Ammon's horn (tissue), 1 donor: ENCODE measurements around the gene NKX1-1.

Experiments used
- DNase-seq: peaks from one replicate; pipeline ENCODE4 v3.0.0-alpha.2; 2016; ENCODE audit warnings: low spot score

Gene NKX1-1

DNA sequence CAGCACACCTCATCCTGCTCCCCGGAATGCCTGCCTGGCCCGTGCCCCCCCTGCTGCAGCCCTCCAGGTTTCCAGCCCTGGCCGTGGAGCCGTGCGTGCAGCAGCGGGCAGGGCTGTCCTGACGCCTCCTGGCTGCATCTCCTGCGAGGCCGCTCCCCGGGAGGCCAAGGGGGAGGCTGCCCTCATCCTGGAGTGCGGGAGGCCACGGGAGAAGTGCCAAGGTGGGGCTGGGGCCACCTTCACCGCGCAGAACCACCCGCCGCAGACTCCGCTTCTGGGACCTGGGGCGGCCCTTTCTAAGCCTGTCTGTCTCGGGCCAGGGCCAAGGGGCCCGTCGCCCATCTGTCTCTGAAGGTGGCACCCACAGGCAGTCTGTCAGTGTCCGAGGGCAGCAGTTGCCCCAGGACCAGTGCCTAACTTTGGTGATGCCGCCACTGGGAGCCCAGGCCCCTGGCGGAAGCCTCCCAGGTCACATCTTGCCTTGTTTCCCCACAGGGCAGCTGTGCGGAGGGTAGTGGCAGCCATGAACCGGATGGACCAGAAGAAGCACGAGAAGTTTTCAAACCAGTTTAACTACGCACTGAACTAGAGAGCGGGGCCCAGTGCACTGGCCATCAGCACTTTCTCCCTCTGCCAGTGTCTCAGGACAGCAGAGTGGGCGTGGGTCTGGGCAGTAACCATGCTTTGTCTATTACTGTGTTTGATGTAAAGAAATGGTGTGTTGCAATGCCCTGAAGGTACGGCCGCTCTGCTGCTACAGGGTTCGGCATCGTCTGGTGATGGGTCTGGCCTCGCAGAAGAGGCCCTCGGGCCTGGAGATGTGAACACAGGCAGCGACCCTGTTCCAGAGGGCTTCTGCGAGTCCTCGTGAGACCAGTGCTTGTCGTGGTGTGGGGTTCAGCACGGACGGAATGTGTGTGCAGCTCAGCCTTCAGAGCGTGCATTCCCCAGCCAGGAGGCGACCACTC is 20.6 kb downstream of the NKX1-1 start:
- DNase-seq, result no peak

- DNase-seq, result no peak
These were observed 21.4 kb downstream of the NKX1-1 start for GRCh38 chr4:1384675-1385372.

- no peak for DNase-seq
These were observed 22.3 kb downstream of the NKX1-1 start for GRCh38 chr4:1383728-1384591.

- no peak for DNase-seq
These were observed 23.2 kb downstream of the NKX1-1 start for GRCh38 chr4:1382776-1383727.

DNA sequence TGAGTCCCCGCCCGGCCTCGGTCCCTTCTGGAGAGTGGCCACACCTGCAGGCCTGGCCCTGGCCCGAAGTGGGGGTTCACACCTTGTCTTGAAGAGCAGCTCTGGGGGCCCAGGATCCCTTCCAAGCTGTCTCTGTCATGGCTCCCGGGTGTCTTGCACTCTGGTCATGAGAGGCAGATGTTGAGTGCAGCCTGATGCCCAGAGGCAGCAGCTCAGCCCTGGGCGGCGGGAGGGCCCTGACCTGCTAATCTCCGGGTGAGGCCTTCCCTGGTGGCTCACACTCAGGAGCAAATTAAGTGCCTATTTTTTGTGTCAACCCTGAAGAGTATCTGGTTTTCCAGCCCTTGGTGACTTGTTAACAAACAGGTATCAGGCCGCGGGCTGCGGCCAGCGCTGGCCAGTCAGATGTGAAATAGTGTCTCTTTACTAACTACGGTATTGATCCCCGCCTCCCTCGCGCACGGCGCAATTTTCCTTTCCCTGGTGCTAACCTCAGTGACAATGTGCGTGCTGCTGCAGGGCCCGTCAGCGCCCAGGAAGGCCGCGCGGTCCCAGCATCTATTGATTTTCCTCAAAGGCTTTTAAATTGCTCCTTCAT is 24.2 kb downstream of the NKX1-1 start:
- DNase-seq, result no peak

DNA sequence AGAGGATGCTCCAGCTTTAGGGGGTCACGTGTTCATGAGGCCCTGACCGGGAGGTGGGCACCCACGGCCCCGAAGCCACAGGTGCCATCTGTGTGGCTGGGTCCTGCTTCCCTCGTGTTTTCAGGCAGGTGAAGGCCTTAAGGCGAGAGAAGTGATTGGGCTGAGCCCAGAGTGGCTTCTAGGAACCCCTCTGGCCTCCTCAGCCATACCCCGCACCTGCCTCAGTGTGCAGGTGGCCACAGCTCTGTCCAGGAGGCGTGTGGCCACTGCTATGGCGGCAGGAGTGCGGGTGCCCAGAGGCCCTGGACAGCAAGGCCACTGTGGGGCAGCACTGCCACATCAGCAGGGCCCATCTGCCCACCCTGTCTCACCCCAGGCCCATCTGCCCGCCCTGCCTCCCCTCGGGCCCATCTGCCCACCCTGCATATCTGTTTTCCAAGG is 25.0 kb downstream of the NKX1-1 start:
- no peak for DNase-seq

DNA sequence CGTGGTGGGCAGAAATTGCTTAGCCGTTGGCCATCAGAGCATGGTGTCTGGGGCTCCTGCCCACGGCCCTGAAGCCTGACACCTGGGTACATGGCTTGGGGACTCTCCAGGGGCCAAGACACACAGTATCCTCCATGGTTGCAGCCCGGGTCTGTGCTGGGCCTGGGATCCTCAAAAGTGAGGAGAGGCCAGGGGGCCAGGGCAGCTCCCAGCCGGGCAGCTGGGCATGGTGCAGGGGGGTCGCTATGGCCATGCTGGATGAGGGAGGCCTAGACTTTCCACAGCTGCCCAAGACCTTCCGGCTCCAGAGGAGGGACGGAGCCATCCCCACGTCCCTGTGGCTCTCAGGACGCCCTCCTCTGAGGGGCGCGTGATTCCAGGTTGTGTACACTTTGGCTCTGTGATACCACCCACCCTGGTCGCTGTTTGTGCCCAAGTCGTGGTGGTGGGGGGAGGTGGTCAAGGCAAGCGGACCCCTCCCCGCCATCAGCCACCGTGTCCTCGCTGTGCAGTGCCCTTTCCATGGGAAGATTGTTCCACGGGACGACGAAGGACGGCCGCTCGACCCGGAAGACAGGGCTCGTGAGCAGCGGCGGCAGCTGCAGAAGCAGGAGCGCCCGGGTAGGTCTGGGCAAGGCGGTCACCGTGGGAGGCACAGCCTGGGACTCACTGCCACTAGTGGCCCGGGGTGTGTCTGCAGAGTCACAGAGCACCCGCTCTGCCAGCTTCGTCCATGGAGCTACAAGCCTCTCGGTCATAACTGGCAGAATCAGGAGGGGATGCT is 25.7 kb downstream of the NKX1-1 start:
- no peak for DNase-seq

- DNase-seq, result no peak
These were observed 26.4 kb downstream of the NKX1-1 start for GRCh38 chr4:1379801-1380331.

- DNase-seq, result no peak
These were observed 26.9 kb downstream of the NKX1-1 start for GRCh38 chr4:1379351-1379781.

GRCh38 chr4:1378559-1379231 is 27.5 kb downstream of the NKX1-1 start:
- no peak for DNase-seq

GRCh38 chr4:1377606-1378261 is 28.5 kb downstream of the NKX1-1 start:
- no peak for DNase-seq

DNA sequence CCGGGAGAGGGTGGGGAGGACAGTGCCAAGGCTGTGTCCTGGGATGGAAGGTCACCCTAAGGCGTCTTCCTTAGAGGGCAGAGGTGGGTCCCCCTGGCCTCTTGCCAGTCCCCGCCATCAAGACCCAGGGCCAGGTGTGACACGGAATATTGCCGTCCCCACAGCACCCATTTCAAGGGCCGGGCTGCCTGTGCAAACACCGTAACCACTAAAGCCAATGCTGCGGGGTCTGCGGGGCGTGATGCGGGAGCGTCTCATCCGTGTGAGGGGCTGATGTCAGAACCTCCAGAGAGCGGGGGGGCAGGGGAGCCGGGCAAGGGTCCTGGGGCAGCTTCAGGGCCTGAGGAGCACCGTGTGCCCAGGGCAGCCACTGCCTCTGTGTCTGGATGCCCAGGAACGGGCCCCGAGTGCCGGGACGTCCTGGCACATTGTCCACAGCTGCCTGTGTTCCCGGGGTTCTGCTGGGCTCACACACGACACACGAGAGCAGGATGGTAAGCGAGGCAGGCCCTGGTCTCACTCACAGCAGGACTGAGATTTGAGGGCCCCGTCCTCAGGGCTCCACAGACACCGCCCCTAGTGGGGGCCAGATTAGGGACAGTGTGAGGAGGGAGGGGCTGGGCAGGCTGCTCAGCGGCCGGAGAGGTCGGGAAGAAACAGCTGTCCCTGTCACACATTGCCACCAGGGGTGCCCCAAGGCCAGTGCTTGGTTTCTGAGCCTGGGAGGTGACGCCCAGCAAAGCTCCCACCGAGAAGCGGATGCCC is 29.2 kb downstream of the NKX1-1 start:
- no peak for DNase-seq

- DNase-seq, result no peak
These were observed 29.8 kb downstream of the NKX1-1 start for GRCh38 chr4:1376391-1376840.

- no peak for DNase-seq
These were observed 30.4 kb downstream of the NKX1-1 start for GRCh38 chr4:1375761-1376322.

DNA sequence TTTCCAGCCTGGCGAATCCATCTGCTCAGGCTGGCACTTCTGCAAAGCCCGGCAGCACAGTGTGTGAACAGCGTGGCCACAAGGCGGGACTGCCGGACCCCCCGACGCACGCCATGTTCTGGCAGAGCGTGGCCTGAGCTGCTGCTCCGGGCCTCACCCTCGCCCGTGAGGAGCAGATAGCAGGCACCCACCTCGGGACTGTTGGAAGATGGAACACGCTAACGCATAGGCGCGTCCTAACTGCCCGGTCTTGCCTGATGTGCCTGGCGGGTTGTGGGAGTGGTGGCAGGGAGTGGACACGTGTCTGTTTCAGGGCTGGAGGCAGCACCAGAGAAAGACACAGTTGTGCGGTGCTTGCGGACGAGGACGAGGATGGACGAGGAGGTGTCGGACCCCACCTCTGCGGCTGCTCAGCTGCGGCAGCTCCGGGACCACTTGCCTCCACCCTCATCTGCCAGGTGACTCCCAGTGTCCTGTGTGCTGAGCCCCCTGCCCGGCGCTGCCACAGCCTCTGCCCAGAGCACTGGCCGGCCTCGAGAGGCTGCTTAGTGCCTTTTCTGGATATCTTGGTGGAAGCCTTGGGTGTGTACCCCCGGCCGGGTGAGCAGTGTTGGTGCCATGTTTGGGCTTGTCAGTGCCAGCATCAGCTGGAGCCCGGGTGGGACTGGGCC is 31.1 kb downstream of the NKX1-1 start:
- no peak for DNase-seq

DNA sequence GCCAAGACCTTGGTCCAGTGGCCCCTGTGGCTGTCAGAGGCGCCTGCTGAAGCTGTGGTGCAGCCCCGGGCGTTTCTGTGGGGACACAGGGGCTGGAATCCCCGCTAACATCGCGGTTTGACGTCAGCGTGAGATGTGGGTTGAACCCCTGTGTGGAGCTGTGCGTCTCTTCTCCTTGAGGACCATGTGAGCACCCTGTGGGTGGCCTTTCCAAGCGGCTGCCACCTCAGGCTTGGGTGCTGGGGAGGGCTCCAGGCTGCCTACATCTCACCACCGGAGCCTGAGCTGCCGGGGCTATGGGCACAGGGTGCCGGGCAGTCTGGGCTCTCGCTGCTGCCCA is 31.6 kb downstream of the NKX1-1 start:
- no peak for DNase-seq
